Psoas muscle (tissue), 8 donors: Measurements from ENCODE around the gene GPX4. TPM values are rescaled to one million over a fixed set of nuclear protein-coding genes. Genes with fewer than 3 reads are reported as not detected.

Experiments used
- ATAC-seq, 4 donors: fragments of 200-7000 bp; cut with Tn5 transposase; one replicate each; pipeline ENCODE4 v1.9.1; 2020; ENCODE audit warnings: moderate library complexity in 3 of 4, mild to moderate bottlenecking in 2 of 4
- DNase-seq, 2 donors: peaks; one replicate each; pipeline ENCODE4 v3.0.0-alpha.2; 2020
- H3K27ac ChIP-seq: fragments of 200-600 bp; one replicate; pipeline ENCODE4 v1.8.0; 2022
- H3K27me3 ChIP-seq, 3 donors: fragments of 200-600 bp in 1 of 3; one replicate each; pipeline versions ENCODE4 v1.6.1 to v1.8.0; 2013 to 2022; ENCODE audit warnings: low read length in 2 of 3, mild to moderate bottlenecking in 2 of 3, moderate library complexity in 1 of 3; ENCODE audit not compliant: insufficient read depth in 3 of 3
- H3K36me3 ChIP-seq, 2 donors: fragments of 200-600 bp in 1 of 2; one replicate each; pipeline versions ENCODE4 v1.6.1 to v1.8.0; 2013 to 2022; ENCODE audit warnings: low read depth in 1 of 2, mild to moderate bottlenecking in 1 of 2, moderate library complexity in 1 of 2; ENCODE audit not compliant: insufficient read depth in 1 of 2
- H3K4me1 ChIP-seq: fragments of 200-600 bp; one replicate; pipeline ENCODE4 v1.8.0; 2022
- H3K4me3 ChIP-seq: fragments of 200-600 bp; one replicate; pipeline ENCODE4 v1.8.0; 2022; ENCODE audit warnings: mild to moderate bottlenecking
- H3K9me3 ChIP-seq: fragments of 200-600 bp; one replicate; pipeline ENCODE4 v1.8.0; 2022
- CTCF ChIP-seq: fragments of 200-600 bp; IDR thresholded peaks from one replicate; pipeline ENCODE4 v1.8.0; 2022; ENCODE audit warnings: antibody characterized with exemption
- WGBS, 3 donors: extraction: QIAGEN DNeasy Blood & Tissue Kit; methylation state at CpG; one replicate each; pipeline versions ENCODE4 v1.1.6 to v1.1.7; 2013; 5-methylcytosine and 5-hydroxymethylcytosine counted together
- intact Hi-C, 2 donors: fragments of 100-400 bp; cut with DNase I; formaldehyde crosslinking; loops; one replicate each; pipeline versions ENCODE4 v1.11.0 to v1.14.2; 2022
- polyA plus RNA-seq, 3 donors: library from polyadenylated mRNA; stranded (reverse); fragments of 200-250 nt; gene quantifications; one replicate each; pipeline ENCODE4 v1.2.3, GENCODE V29; 2013
- total RNA-seq, 4 donors: library from RNA; stranded (reverse); fragmentation: NEBNext Ultra II Directional in 2 of 4; extraction: Animal tissue kit (Norgen Biotek cat#: 25700) in 2 of 4; gene quantifications; one replicate each; pipeline versions ENCODE4 v1.2.1 to v1.2.4, GENCODE V29; 2021 to 2023
- donor health status: healthy with polysubstance abuse.
- donor health status: DM: no; HTN: no; CAD: no; lungs with moderate emphysema.
- donor health status: Bipolar disorder and iron deficiency.
- donor health status: healthy.
- donor health status: DM: yes; HTN: yes; CAD: no.
- donor health status: DM: no; HTN: no; CAD: no.
- donor health status: DM: no; HTN: no; CAD: no.
- donor health status: DM: yes; HTN: yes; CAD: no.

GPX4 gene
- total and polyA plus RNA-seq, 7 donors, result 279 to 762 (median 490) TPM

DNA sequence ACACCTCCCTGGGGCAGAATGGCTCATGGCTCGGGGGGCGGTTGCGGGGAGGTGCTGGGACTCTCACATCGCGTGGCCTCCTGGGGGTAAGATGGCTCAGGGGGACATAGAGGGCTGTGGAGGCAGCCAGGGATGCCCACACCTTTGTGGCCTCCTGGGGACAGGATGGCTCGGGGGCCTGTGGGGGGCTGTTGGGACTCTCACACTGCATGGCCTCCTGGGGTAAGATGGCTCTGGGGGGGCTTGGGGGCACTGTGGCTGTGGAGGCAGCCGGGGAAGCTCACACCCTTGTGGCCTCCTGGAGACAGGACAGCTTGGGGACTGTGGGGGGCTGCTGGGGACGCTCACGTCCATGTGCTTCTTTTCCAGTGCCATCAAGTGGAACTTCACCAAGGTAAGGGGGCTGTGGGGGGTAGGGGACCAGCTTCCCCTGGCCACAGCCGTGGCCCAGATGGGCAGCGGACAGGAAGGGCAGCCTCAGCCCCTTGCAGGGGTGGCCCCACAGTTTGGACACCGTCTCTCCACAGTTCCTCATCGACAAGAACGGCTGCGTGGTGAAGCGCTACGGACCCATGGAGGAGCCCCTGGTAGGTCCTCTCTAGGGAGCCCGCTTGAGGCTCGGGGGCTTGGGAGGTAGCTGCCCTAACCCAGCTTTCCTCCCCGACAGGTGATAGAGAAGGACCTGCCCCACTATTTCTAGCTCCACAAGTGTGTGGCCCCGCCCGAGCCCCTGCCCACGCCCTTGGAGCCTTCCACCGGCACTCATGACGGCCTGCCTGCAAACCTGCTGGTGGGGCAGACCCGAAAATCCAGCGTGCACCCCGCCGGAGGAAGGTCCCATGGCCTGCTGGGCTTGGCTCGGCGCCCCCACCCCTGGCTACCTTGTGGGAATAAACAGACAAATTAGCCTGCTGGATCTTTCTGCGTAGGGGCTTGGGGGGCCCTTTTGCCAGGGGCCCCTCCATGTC lies 2.4 kb downstream of the GPX4 start:
- ATAC-seq (no peak), DNase-seq (no peak)
- Histone ChIP-seq H3K27me3 (no peaks in the 10 kb centered on the region), H3K4me1 (peaks cover 28% of the 10 kb centered on the region), H3K4me3 (peak overlapping the region; percentile 88), H3K36me3 (peaks cover 12 to 47% of the 10 kb centered on the region in 2 donors), H3K27ac (no peak overlapping the region), H3K9me3 (no peaks in the 10 kb centered on the region)
- WGBS, 3 donors, result 90 to 93% (median 92%) methylated on average over 30 to 32 of the region's 32 CpGs
- TF ChIP-seq CTCF, result no peak
- intact Hi-C loops, result no loop called here

- DNase-seq (no peak), ATAC-seq (no peak)
- Histone ChIP-seq H3K4me3 (peak overlapping the region; percentile 7), H3K27ac (no peak overlapping the region), H3K36me3 (peaks cover 12 to 51% of the 10 kb centered on the region in 2 donors), H3K27me3 (no peaks in the 10 kb centered on the region), H3K4me1 (peaks cover 20% of the 10 kb centered on the region), H3K9me3 (no peaks in the 10 kb centered on the region)
- TF ChIP-seq CTCF, result no peak
- intact Hi-C loops, result no loop called here
- 67 to 72% (median 68%) methylated on average over 15 to 17 of the region's 17 CpGs for WGBS, 3 donors
Measured at GRCh38 chr19:1106841-1107660, 3.3 kb downstream of the GPX4 start.

DNA sequence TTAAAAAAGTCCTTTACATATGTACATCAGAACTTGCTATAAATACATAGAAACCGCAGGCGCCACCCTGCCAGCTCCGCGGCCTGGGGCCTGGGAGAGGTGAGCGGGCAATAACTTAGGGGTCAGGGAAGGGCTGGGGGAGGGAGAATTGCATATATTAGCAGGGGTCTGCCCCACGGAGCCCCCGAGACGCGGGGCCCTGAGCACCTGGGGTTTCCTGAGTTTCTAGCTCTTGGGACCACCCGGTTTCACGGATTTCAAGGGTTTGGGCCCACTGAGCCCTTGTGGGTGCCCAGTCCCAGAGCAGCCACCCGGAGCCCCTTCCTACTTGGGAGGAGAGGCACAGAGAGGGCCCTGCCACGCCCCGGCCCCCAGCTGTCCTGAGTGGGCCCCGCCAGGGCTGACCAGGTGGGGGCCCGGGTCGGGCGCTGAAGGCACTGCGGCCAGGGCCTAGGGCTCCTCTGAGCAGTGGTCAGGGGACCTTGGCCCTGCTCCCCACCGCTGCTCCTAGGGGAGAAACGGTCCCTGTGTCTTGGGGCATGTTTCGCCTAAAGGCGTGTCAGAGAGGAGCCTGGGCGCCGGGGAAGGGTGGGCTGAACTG lies 4.0 kb downstream of the GPX4 start:
- peaks cover 12 to 58% of the 10 kb centered on the region in 2 donors for H3K36me3 ChIP-seq
- DNase-seq (no peak), ATAC-seq (no peak)
- no peak for TF ChIP-seq CTCF
- peaks cover 13% of the 10 kb centered on the region for H3K4me1 ChIP-seq
- intact Hi-C loops, result no loop called here
- no peaks in the 10 kb centered on the region for H3K9me3 ChIP-seq
- H3K4me3 ChIP-seq, result no peak overlapping the region
- H3K27me3 ChIP-seq, result no peaks in the 10 kb centered on the region
- 89 to 91% (median 90%) methylated on average over 25 of the region's 25 CpGs for WGBS, 3 donors
- H3K27ac ChIP-seq, result no peak overlapping the region

DNA sequence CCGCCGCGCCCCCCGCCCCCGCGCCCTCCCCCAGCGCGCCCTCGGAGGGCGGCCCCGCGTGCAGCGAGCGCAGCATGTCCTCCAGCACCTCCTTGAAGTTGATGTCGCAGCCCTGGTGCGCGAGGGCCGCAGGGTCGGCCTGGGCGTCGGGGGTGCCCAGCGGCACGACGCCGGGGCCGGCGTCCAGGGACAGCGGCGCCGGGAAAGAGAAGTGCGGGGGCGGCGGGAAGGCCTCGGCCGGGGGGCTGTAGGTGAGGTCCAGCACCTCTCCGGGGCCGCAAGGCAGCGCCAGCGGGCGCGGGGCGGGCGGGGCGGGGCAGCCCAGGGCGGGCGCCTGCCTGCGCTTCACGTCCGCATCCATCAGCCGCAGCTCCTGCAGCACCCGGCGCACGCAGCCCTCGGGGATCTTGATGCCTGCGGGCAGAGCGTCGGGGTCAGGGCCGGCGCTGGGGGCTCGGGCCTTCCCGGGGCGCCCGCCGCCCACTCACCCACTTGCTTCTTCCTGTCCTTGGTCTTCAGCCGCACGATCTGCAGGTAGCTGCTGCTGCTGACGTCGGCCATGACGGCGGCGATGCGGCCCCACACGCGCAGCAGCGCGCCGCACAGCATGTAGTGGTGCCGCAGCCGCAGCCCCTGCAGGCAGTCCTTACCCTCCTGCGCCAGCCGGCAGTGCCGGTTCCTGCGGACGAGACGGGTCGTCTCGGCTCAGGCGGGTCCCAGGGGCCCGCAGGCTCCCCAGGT lies 4.7 kb downstream of the GPX4 start:
- H3K4me3 ChIP-seq, result no peak overlapping the region
- no peak for ATAC-seq
- intact Hi-C loops, result no loop called here
- no peak for TF ChIP-seq CTCF
- peaks cover 6% of the 10 kb centered on the region for H3K4me1 ChIP-seq
- peak in 1 of 2 donors; percentile 28 for DNase-seq
- H3K9me3 ChIP-seq, result no peaks in the 10 kb centered on the region
- H3K27ac ChIP-seq, result no peak overlapping the region
- WGBS, 3 donors, result 92 to 94% (median 94%) methylated on average over 60 to 89 of the region's 89 CpGs
- no peaks in the 10 kb centered on the region for H3K27me3 ChIP-seq
- peaks cover 12 to 61% of the 10 kb centered on the region in 2 donors for H3K36me3 ChIP-seq
